ENCODE results near the gene P2RX4.
"Not testable (repeated sequence)": the region's sequence is repeated elsewhere in the genome, so short reads cannot be mapped to it uniquely, and the experiment has no call there.

Gene P2RX4

DNA sequence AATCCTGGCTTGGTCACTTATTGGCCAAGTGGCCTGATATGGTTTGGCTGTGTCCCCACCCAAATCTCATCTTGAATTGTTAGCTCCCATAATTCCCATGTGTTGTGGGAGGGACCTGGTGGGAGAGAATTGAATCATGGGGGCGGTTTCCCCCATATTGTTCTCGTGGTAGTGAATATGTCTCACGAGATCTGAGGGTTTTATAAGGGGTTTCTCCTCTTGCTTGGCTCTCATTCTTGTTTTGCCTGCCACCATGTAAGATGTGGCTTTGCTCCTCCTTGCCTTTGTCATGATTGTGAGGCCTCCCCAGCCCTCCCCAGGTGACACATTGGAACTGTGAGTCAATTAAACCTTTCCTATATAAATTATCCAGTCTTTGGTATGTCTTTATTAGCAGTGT lies 18.8 kb upstream of the P2RX4 start:
- Histone ChIP-seq H3K27me3 (ENCODE audit: control insufficient read depth, low read length) (no peaks in the 10 kb centered on the region), H3K79me2 (ENCODE audit: control insufficient read depth, low read length) (no peaks in the 10 kb centered on the region), H3K9me3 (ENCODE audit: control insufficient read depth, insufficient read depth, low read length) (no peaks in the 10 kb centered on the region), H3K27ac (ENCODE audit: low read depth, low read length) (no peak overlapping the region), H4K20me1 (ENCODE audit: control insufficient read depth, insufficient read depth, low read depth, low read length) (no peaks in the 10 kb centered on the region), H3K36me3 (ENCODE audit: control insufficient read depth, low read length) (no peaks in the 10 kb centered on the region), H3K4me2 (ENCODE audit: low read length) (no peak overlapping the region), H3F3A (ENCODE audit: control insufficient read depth, insufficient read depth) (no peaks in the 10 kb centered on the region), H3K9me2 (replicated peaks; ENCODE audit: control insufficient read depth, low read length) (no peaks in the 10 kb centered on the region), H3K4me1 (ENCODE audit: control insufficient read depth, low read length) (no peaks in the 10 kb centered on the region), H3K4me3 (ENCODE audit: low read length) (no peak overlapping the region)
- TF ChIP-seq, protein P1, sequence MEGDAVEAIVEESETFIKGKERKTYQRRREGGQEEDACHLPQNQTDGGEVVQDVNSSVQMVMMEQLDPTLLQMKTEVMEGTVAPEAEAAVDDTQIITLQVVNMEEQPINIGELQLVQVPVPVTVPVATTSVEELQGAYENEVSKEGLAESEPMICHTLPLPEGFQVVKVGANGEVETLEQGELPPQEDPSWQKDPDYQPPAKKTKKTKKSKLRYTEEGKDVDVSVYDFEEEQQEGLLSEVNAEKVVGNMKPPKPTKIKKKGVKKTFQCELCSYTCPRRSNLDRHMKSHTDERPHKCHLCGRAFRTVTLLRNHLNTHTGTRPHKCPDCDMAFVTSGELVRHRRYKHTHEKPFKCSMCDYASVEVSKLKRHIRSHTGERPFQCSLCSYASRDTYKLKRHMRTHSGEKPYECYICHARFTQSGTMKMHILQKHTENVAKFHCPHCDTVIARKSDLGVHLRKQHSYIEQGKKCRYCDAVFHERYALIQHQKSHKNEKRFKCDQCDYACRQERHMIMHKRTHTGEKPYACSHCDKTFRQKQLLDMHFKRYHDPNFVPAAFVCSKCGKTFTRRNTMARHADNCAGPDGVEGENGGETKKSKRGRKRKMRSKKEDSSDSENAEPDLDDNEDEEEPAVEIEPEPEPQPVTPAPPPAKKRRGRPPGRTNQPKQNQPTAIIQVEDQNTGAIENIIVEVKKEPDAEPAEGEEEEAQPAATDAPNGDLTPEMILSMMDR (IDR thresholded peaks at IDR 0.05; ENCODE audit: low read depth, low read length, poor library complexity, severe bottlenecking) = no peak
- TF ChIP-seq EZH2phosphoT487 (IDR thresholded peaks at IDR 0.05; ENCODE audit: borderline replicate concordance, low read length) = no peak

DNA sequence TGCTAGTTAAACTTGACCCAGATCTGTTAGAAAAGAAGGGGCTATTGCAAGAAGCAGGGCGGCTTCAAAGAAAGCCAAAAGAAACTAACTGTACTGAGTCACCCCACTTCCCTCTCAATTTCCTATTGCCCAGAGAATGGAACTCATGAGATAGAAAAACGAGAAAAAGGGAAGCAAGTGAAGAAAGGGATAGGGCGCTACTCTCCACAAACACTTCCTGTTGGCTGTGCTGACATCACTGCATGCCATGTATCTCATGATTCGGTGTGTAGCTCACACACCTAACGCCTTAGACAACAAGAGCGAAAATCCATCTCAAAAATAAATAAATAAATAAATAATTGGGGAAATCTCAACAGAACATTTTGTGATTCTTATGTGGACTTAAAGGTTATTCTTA lies 13.0 kb upstream of the P2RX4 start:
- no peaks in the 10 kb centered on the region for H3K79me2 ChIP-seq (ENCODE audit: control insufficient read depth, low read length)
- no peaks in the 10 kb centered on the region for H3K9me3 ChIP-seq (ENCODE audit: control insufficient read depth, insufficient read depth, low read length)
- H3K9me2 ChIP-seq (replicated peaks; ENCODE audit: control insufficient read depth, low read length) = no peaks in the 10 kb centered on the region
- no peaks in the 10 kb centered on the region for H3F3A ChIP-seq (ENCODE audit: control insufficient read depth, insufficient read depth)
- H3K36me3 ChIP-seq (ENCODE audit: control insufficient read depth, low read length) = no peaks in the 10 kb centered on the region
- TF ChIP-seq, protein P1 (IDR thresholded peaks at IDR 0.05; ENCODE audit: low read depth, low read length, poor library complexity, severe bottlenecking) = no peak
- no peak for TF ChIP-seq EZH2phosphoT487 (IDR thresholded peaks at IDR 0.05; ENCODE audit: borderline replicate concordance, low read length)
- no peaks in the 10 kb centered on the region for H4K20me1 ChIP-seq (ENCODE audit: control insufficient read depth, insufficient read depth, low read depth, low read length)
- H3K27ac ChIP-seq (ENCODE audit: low read depth, low read length) = no peak overlapping the region
- peak overlapping the region; percentile 36 for H3K4me2 ChIP-seq (ENCODE audit: low read length)
- H3K27me3 ChIP-seq (ENCODE audit: control insufficient read depth, low read length) = peaks cover 8% of the 10 kb centered on the region
- peaks cover 7% of the 10 kb centered on the region for H3K4me1 ChIP-seq (ENCODE audit: control insufficient read depth, low read length)
- peak overlapping the region; percentile 11; the same call in 1 of the 2 replicates for H3K4me3 ChIP-seq (ENCODE audit: low read length)

- Histone ChIP-seq H3K27me3 (ENCODE audit: control insufficient read depth, low read length) (peaks cover 8% of the 10 kb centered on the region), H4K20me1 (ENCODE audit: control insufficient read depth, insufficient read depth, low read depth, low read length) (no peaks in the 10 kb centered on the region), H3K4me3 (ENCODE audit: low read length) (no peak overlapping the region), H3K4me1 (ENCODE audit: control insufficient read depth, low read length) (peaks cover 7% of the 10 kb centered on the region), H3K79me2 (ENCODE audit: control insufficient read depth, low read length) (no peaks in the 10 kb centered on the region), H3K36me3 (ENCODE audit: control insufficient read depth, low read length) (no peaks in the 10 kb centered on the region), H3F3A (ENCODE audit: control insufficient read depth, insufficient read depth) (no peaks in the 10 kb centered on the region), H3K4me2 (ENCODE audit: low read length) (no peak overlapping the region), H3K9me3 (ENCODE audit: control insufficient read depth, insufficient read depth, low read length) (no peaks in the 10 kb centered on the region), H3K9me2 (replicated peaks; ENCODE audit: control insufficient read depth, low read length) (no peaks in the 10 kb centered on the region), H3K27ac (ENCODE audit: low read depth, low read length) (no peak overlapping the region)
- no peak for TF ChIP-seq EZH2phosphoT487 (IDR thresholded peaks at IDR 0.05; ENCODE audit: borderline replicate concordance, low read length)
- TF ChIP-seq, protein P1 (IDR thresholded peaks at IDR 0.05; ENCODE audit: low read depth, low read length, poor library complexity, severe bottlenecking) = no peak
Observed at GRCh38 chr12:121198949-121199348, 11.0 kb upstream of the P2RX4 start.

GRCh38 chr12:121201140-121201539 lies 8.8 kb upstream of the P2RX4 start:
- not testable (repeated sequence) for H3K79me2 ChIP-seq (ENCODE audit: control insufficient read depth, low read length); H3K4me2 ChIP-seq (ENCODE audit: low read length); H4K20me1 ChIP-seq (ENCODE audit: control insufficient read depth, insufficient read depth, low read depth, low read length); H3K27me3 ChIP-seq (ENCODE audit: control insufficient read depth, low read length); H3K4me3 ChIP-seq (ENCODE audit: low read length); H3K9me3 ChIP-seq (ENCODE audit: control insufficient read depth, insufficient read depth, low read length); H3K4me1 ChIP-seq (ENCODE audit: control insufficient read depth, low read length); H3K9me2 ChIP-seq (replicated peaks; ENCODE audit: control insufficient read depth, low read length); H3F3A ChIP-seq (ENCODE audit: control insufficient read depth, insufficient read depth); H3K36me3 ChIP-seq (ENCODE audit: control insufficient read depth, low read length); H3K27ac ChIP-seq (ENCODE audit: low read depth, low read length)
